Liver (tissue), 9 donors: Measurements from ENCODE around the gene CLEC4G. TPM values are rescaled to one million over a fixed set of nuclear protein-coding genes. Genes with fewer than 3 reads are reported as not detected.

Source experiments
- DNase-seq: peaks from one replicate; pipeline ENCODE4 v3.0.0-alpha.2; 2017; ENCODE audit warnings: low spot score
- H3K27ac ChIP-seq, 2 donors: one replicate each; pipeline ENCODE4 v1.7.0; 2013; ENCODE audit warnings: inconsistent platforms in 2 of 2, low read length in 2 of 2, control low read depth in 1 of 2, low read depth in 1 of 2, mild to moderate bottlenecking in 1 of 2
- H3K27me3 ChIP-seq, 4 donors: one replicate each; pipeline versions ENCODE4 v1.6.1 to v1.7.0; 2013; ENCODE audit warnings: low read length in 3 of 4, inconsistent platforms in 1 of 4, mild to moderate bottlenecking in 1 of 4, moderate library complexity in 1 of 4; ENCODE audit not compliant: control insufficient read depth in 4 of 4, insufficient read depth in 4 of 4
- H3K36me3 ChIP-seq, 4 donors: one replicate each; pipeline versions ENCODE4 v1.6.1 to v1.7.0; 2013; ENCODE audit warnings: low read length in 3 of 4, mild to moderate bottlenecking in 3 of 4, low read depth in 1 of 4, moderate library complexity in 1 of 4; ENCODE audit not compliant: control insufficient read depth in 4 of 4, insufficient read depth in 3 of 4
- H3K4me1 ChIP-seq, 4 donors: one replicate each; pipeline versions ENCODE4 v1.6.1 to v1.7.0; 2013; ENCODE audit warnings: low read length in 3 of 4, mild to moderate bottlenecking in 3 of 4, moderate library complexity in 1 of 4; ENCODE audit not compliant: control insufficient read depth in 4 of 4, insufficient read depth in 4 of 4
- H3K4me3 ChIP-seq, 3 donors: one replicate each; pipeline versions ENCODE4 v1.6.1 to v1.7.0; 2013; ENCODE audit warnings: low read length in 3 of 3, control low read depth in 1 of 3, low read depth in 1 of 3, mild to moderate bottlenecking in 1 of 3
- H3K9ac ChIP-seq, 2 donors: one replicate each; pipeline ENCODE4 v1.7.0; 2013; ENCODE audit warnings: low read length in 2 of 2, mild to moderate bottlenecking in 2 of 2, moderate library complexity in 2 of 2, control low read depth in 1 of 2, low read depth in 1 of 2
- H3K9me3 ChIP-seq, 4 donors: one replicate each; pipeline versions ENCODE4 v1.6.1 to v1.7.0; 2013; ENCODE audit warnings: low read length in 3 of 4; ENCODE audit not compliant: control insufficient read depth in 4 of 4
- ATF3 ChIP-seq: IDR thresholded peaks from 2 replicates; pipeline ENCODE4 v1.6.1; 2016; ENCODE audit warnings: antibody characterized with exemption
- CTCF ChIP-seq: fragments of 150-350 bp; IDR thresholded peaks from 2 replicates; pipeline ENCODE4 v1.5.1; 2017; ENCODE audit warnings: improper control_type of control experiment, low read depth, low read length; ENCODE audit not compliant: missing input control
- EGR1 ChIP-seq, 2 donors: IDR thresholded peaks; 2 replicates each; pipeline ENCODE4 v1.6.1; 2016 to 2018; ENCODE audit warnings: antibody characterized with exemption in 2 of 2, low read depth in 2 of 2
- FOXA1 ChIP-seq: IDR thresholded peaks from 2 replicates; pipeline ENCODE4 v1.6.1; 2016; ENCODE audit warnings: antibody characterized with exemption
- HNF4A ChIP-seq, 2 donors: conservative IDR thresholded peaks; 2 replicates each; pipeline ENCODE4 v1.6.1; 2016; ENCODE audit warnings: antibody characterized with exemption in 2 of 2, mild to moderate bottlenecking in 2 of 2
- MAX ChIP-seq: IDR thresholded peaks from 2 replicates; pipeline ENCODE4 v1.6.1; 2016; ENCODE audit warnings: antibody characterized with exemption
- RXRA ChIP-seq, 2 donors: IDR thresholded peaks; 2 replicates each; pipeline ENCODE4 v1.6.1; 2017 to 2018; ENCODE audit warnings: antibody characterized with exemption in 2 of 2, mild to moderate bottlenecking in 1 of 2
- YY1 ChIP-seq: IDR thresholded peaks from 2 replicates; pipeline ENCODE4 v1.6.1; 2016; ENCODE audit warnings: antibody characterized with exemption, mild to moderate bottlenecking
- ZBTB33 ChIP-seq: IDR thresholded peaks from 2 replicates; pipeline ENCODE4 v1.6.1; 2016; ENCODE audit warnings: antibody characterized with exemption
- WGBS: extraction: QIAGEN DNeasy Blood & Tissue Kit; methylation state at CpG from one replicate; pipeline ENCODE4 v1.1.7; 2013; 5-methylcytosine and 5-hydroxymethylcytosine counted together
- polyA plus RNA-seq, 2 donors: library from polyadenylated mRNA; stranded (reverse) in 1 of 2; unstranded in 1 of 2; fragments of 200-250 nt in 1 of 2; fragments of >200 nt in 1 of 2; fragmentation: Nextera tagmentation in 1 of 2; extraction: Ambion mirVana in 1 of 2; gene quantifications; one replicate each; pipeline versions ENCODE4 v1.2.1 to v1.2.3, GENCODE V29; 2013 to 2015
- total RNA-seq, 2 donors: library from RNA; depleted of rRNA; stranded (reverse); fragments of >200 nt; gene quantifications; one replicate each; pipeline ENCODE4 v1.2.3, GENCODE V29; 2014
- TF ChIP-seq, protein P1 (sequence below): IDR thresholded peaks from 2 replicates; pipeline ENCODE4 v1.6.1; 2016; ENCODE audit warnings: antibody characterized with exemption, mild to moderate bottlenecking
- donor health status: healthy.
- donor health status: healthy.
- donor health status: healthy.
- donor health status: healthy.
- donor health status: healthy.

The CLEC4G gene
- total and polyA plus RNA-seq, 4 donors, result 7.7 to 69.0 (median 45.6) TPM

GRCh38 chr19:7715671-7716070 lies 16.2 kb downstream of the CLEC4G start (continued):
- TF ChIP-seq, protein P1, sequence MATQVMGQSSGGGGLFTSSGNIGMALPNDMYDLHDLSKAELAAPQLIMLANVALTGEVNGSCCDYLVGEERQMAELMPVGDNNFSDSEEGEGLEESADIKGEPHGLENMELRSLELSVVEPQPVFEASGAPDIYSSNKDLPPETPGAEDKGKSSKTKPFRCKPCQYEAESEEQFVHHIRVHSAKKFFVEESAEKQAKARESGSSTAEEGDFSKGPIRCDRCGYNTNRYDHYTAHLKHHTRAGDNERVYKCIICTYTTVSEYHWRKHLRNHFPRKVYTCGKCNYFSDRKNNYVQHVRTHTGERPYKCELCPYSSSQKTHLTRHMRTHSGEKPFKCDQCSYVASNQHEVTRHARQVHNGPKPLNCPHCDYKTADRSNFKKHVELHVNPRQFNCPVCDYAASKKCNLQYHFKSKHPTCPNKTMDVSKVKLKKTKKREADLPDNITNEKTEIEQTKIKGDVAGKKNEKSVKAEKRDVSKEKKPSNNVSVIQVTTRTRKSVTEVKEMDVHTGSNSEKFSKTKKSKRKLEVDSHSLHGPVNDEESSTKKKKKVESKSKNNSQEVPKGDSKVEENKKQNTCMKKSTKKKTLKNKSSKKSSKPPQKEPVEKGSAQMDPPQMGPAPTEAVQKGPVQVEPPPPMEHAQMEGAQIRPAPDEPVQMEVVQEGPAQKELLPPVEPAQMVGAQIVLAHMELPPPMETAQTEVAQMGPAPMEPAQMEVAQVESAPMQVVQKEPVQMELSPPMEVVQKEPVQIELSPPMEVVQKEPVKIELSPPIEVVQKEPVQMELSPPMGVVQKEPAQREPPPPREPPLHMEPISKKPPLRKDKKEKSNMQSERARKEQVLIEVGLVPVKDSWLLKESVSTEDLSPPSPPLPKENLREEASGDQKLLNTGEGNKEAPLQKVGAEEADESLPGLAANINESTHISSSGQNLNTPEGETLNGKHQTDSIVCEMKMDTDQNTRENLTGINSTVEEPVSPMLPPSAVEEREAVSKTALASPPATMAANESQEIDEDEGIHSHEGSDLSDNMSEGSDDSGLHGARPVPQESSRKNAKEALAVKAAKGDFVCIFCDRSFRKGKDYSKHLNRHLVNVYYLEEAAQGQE, result no peak

- 77% methylated on average over 5 of the region's 5 CpGs for WGBS
These were observed 21.3 kb downstream of the CLEC4G start for GRCh38 chr19:7710616-7711015.

More at GRCh38 chr19:7710616-7711015, 21.3 kb downstream of the CLEC4G start:
- no peaks in the 10 kb centered on the region for H3K36me3 ChIP-seq
- H3K4me1 ChIP-seq, result no peaks in the 10 kb centered on the region
- TF ChIP-seq RXRA (IDR thresholded peaks at IDR 0.05) (no peak), EGR1 (IDR thresholded peaks at IDR 0.05; ENCODE audit: low read depth in 2 of 2) (no peak), FOXA1 (no peak), ATF3 (no peak), MAX (no peak), YY1 (no peak), HNF4A (conservative IDR thresholded peaks at IDR 0.05) (no peak), ZBTB33 (no peak), CTCF (no peak)
- H3K9me3 ChIP-seq, result no peaks in the 10 kb centered on the region
- H3K9ac ChIP-seq, result no peak overlapping the region
- H3K27ac ChIP-seq, result no peak overlapping the region
- no peak for DNase-seq
- no peaks in the 10 kb centered on the region for H3K27me3 ChIP-seq
- H3K4me3 ChIP-seq, result no peak overlapping the region
